DOHH2 (cell line): ENCODE data around the gene CRACR2A.

Experiments
- CTCF ChIP-seq: fragments of 200-600 bp; sonication (generic); IDR thresholded peaks from one replicate; pipeline ENCODE4 v1.5.1; 2014; ENCODE audit warnings: antibody characterized with exemption, mild to moderate bottlenecking, low read depth, low read length; ENCODE audit not compliant: poor library complexity, severe bottlenecking
- EZH2phosphoT487 ChIP-seq: fragments of 200-600 bp; sonication (generic); IDR thresholded peaks from 2 replicates; pipeline ENCODE4 v1.6.1; 2017; ENCODE audit warnings: borderline replicate concordance, mild to moderate bottlenecking, antibody characterized with exemption, low read length, moderate library complexity, mixed read lengths

GRCh38 chr12:3666441-3666840 is 86.5 kb downstream of the CRACR2A start:
- TF ChIP-seq CTCF (no peak), EZH2phosphoT487 (no peak)
